ENCODE results near the gene SCEL.
"Not testable (repeated sequence)": the region's sequence is repeated elsewhere in the genome, so short reads cannot be mapped to it uniquely, and the experiment has no call there.

Gene SCEL

GRCh38 chr13:77571956-77572355, 36.5 kb downstream of the SCEL start:
- DNase-seq, result no peak

GRCh38 chr13:77574096-77574495, 38.6 kb downstream of the SCEL start:
- DNase-seq, result no peak

GRCh38 chr13:77579959-77580358, 44.5 kb downstream of the SCEL start:
- no peak for DNase-seq

- DNase-seq, result no peak
Observed at GRCh38 chr13:77580748-77581147, 45.2 kb downstream of the SCEL start.

GRCh38 chr13:77583581-77583980, 48.1 kb downstream of the SCEL start:
- DNase-seq, result no peak

GRCh38 chr13:77584106-77584505, 48.6 kb downstream of the SCEL start:
- no peak for DNase-seq

GRCh38 chr13:77595166-77595810, 59.8 kb downstream of the SCEL start:
- no peak for DNase-seq

- no peak for DNase-seq
Observed at GRCh38 chr13:77596777-77597176, 61.3 kb downstream of the SCEL start.

- no peak for DNase-seq
Observed at GRCh38 chr13:77599351-77599750, 63.8 kb downstream of the SCEL start.

- no peak for DNase-seq
Observed at GRCh38 chr13:77600701-77601100, 65.2 kb downstream of the SCEL start.

- no peak for DNase-seq
Observed at GRCh38 chr13:77611068-77611467, 75.6 kb downstream of the SCEL start.

- no peak for DNase-seq
Observed at GRCh38 chr13:77616027-77616426, 80.5 kb downstream of the SCEL start.

GRCh38 chr13:77619655-77620054, 84.1 kb downstream of the SCEL start:
- DNase-seq, result no peak

GRCh38 chr13:77620138-77620537, 84.6 kb downstream of the SCEL start:
- DNase-seq, result no peak

- no peak for DNase-seq
Observed at GRCh38 chr13:77623806-77624205, 88.3 kb downstream of the SCEL start.

GRCh38 chr13:77628170-77628569, 92.7 kb downstream of the SCEL start:
- DNase-seq, result no peak

- no peak for DNase-seq
Observed at GRCh38 chr13:77637588-77637987, 102.1 kb downstream of the SCEL start.

GRCh38 chr13:77650409-77650808, 114.9 kb downstream of the SCEL start:
- DNase-seq, result no peak

- DNase-seq, result no peak
Observed at GRCh38 chr13:77653301-77653700, 117.8 kb downstream of the SCEL start.

GRCh38 chr13:77660016-77660415, 124.5 kb downstream of the SCEL start:
- DNase-seq, result not testable (repeated sequence)

- DNase-seq, result no peak
Observed at GRCh38 chr13:77660841-77661250, 125.3 kb downstream of the SCEL start.

- not testable (repeated sequence) for DNase-seq
Observed at GRCh38 chr13:77662301-77662700, 126.8 kb downstream of the SCEL start.

- not testable (repeated sequence) for DNase-seq
Observed at GRCh38 chr13:77662831-77663230, 127.3 kb downstream of the SCEL start.

- DNase-seq, result no peak
Observed at GRCh38 chr13:77674852-77675251, 139.3 kb downstream of the SCEL start.

GRCh38 chr13:77678691-77679235, 143.3 kb downstream of the SCEL start:
- DNase-seq, result no peak

Measured in NCI-H226 (cell line).